ENCODE measurements around the gene PAPSS1. TPM values are rescaled to one million over a fixed set of nuclear protein-coding genes. Genes with fewer than 3 reads are reported as not detected.

PAPSS1 gene
- total and polyA plus RNA-seq, 2 experiments from 2014 or later, result 72.0 to 85.8 TPM

GRCh38 chr4:107693132-107693531 is 26.9 kb downstream of the PAPSS1 start (continued):
- TF ChIP-seq ZNF462 (CRISPR knock-in tag; IDR thresholded peaks at IDR 0.05), result no peak

GRCh38 chr4:107692202-107692601 is 27.8 kb downstream of the PAPSS1 start:
- H3K4me3 ChIP-seq, result no peak overlapping the region
- no peaks in the 10 kb centered on the region for H3F3A ChIP-seq (replicated peaks; ENCODE audit: low read depth)
- Mint-ChIP-seq H3K36me3 (ENCODE audit: low read depth) (peaks cover 19% of the 10 kb centered on the region), H3K27me3 (ENCODE audit: insufficient read depth, low read depth, poor library complexity) (no peaks in the 10 kb centered on the region), H3K4me1 (no peaks in the 10 kb centered on the region), H3K4me3 (no peak overlapping the region), H3K27ac (no peak overlapping the region), H3K9me3 (peaks cover 2% of the 10 kb centered on the region; the same call in 2 of the 3 replicates)
- no peak overlapping the region for H3K27ac ChIP-seq (ENCODE audit: low read depth)
- no peak overlapping the region for H2AFZ ChIP-seq
- H3K4me2 ChIP-seq, result no peak overlapping the region
- H3K4me1 ChIP-seq (ENCODE audit: insufficient read depth), result peaks cover 11% of the 10 kb centered on the region; the same call in 1 of the 2 replicates
- H4K20me1 ChIP-seq (replicated peaks; ENCODE audit: insufficient read depth), result peaks cover 3% of the 10 kb centered on the region; the same call in 1 of the 2 replicates
- H3K27me3 ChIP-seq (ENCODE audit: insufficient read depth), result no peaks in the 10 kb centered on the region
- H3K36me3 ChIP-seq (ENCODE audit: insufficient read depth), result peaks cover 8% of the 10 kb centered on the region; the same call in 1 of the 2 replicates
- H3K9me2 ChIP-seq (ENCODE audit: insufficient read depth), result no peaks in the 10 kb centered on the region
- peaks cover 60% of the 10 kb centered on the region for H3K79me2 ChIP-seq (replicated peaks; ENCODE audit: insufficient read depth)
- no peak for TF ChIP-seq CREB1 (CRISPR knock-in tag; IDR thresholded peaks at IDR 0.05; ENCODE audit: low read depth)
- no peak for DNase-seq (ENCODE audit: low spot score)
- ATAC-seq, result no peak

DNA sequence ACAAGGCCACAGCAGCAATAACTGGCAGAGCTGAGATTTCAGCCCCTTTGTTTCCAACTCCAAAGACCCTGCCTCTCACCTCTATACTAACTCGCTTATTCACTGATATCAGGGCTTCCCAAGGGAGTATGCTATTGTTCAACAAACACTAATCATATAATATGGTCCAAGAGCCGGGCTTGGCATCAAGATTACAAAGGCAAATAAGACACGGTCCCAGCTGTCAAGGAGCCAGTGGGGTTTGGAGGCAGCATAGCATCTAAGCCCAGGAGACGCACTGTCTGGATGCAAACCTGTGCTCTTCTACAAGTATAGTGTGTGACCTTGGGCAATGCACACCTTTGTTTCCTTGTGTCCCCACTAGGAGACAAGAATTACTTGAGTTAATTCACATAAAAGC is 28.7 kb downstream of the PAPSS1 start:
- Histone ChIP-seq H3K27me3 (ENCODE audit: insufficient read depth) (no peaks in the 10 kb centered on the region), H3F3A (replicated peaks; ENCODE audit: low read depth) (no peaks in the 10 kb centered on the region), H3K4me2 (no peak overlapping the region), H3K4me1 (ENCODE audit: insufficient read depth) (peaks cover 14% of the 10 kb centered on the region; the same call in 1 of the 2 replicates), H3K27ac (ENCODE audit: low read depth) (no peak overlapping the region), H2AFZ (no peak overlapping the region), H3K36me3 (ENCODE audit: insufficient read depth) (peaks cover 8% of the 10 kb centered on the region; the same call in 1 of the 2 replicates), H3K79me2 (replicated peaks; ENCODE audit: insufficient read depth) (peaks cover 52% of the 10 kb centered on the region), H3K9me2 (ENCODE audit: insufficient read depth) (no peaks in the 10 kb centered on the region), H3K4me3 (no peak overlapping the region), H4K20me1 (replicated peaks; ENCODE audit: insufficient read depth) (peaks cover 3% of the 10 kb centered on the region; the same call in 1 of the 2 replicates)
- H3K4me3 Mint-ChIP-seq, result no peak overlapping the region
- no peak for TF ChIP-seq POLR2AphosphoS5 (IDR thresholded peaks at IDR 0.05; ENCODE audit: low read depth)
- no peak for TF ChIP-seq EZH2phosphoT487 (IDR thresholded peaks at IDR 0.05; ENCODE audit: unreplicated experiment)
- no peak for TF ChIP-seq ZNF114 (CRISPR knock-in tag; IDR thresholded peaks at IDR 0.05)
- TF ChIP-seq ZNF331 (CRISPR knock-in tag; IDR thresholded peaks at IDR 0.05; ENCODE audit: low read depth), result no peak
- no peak for TF ChIP-seq REST (IDR thresholded peaks at IDR 0.05; ENCODE audit: unreplicated experiment)
- TF ChIP-seq STAT1 (IDR thresholded peaks at IDR 0.05; ENCODE audit: unreplicated experiment), result no peak
- no peak for TF ChIP-seq JUNB (IDR thresholded peaks at IDR 0.05; ENCODE audit: unreplicated experiment)
- TF ChIP-seq EZH2 (IDR thresholded peaks at IDR 0.05; ENCODE audit: low read depth, unreplicated experiment), result no peak
- TF ChIP-seq NANOG (IDR thresholded peaks at IDR 0.05; ENCODE audit: borderline replicate concordance), result no peak
- TF ChIP-seq CREB1 (CRISPR knock-in tag; IDR thresholded peaks at IDR 0.05; ENCODE audit: low read depth), result no peak
- no peak for ATAC-seq
- H3K27ac Mint-ChIP-seq, result no peak overlapping the region
- no peaks in the 10 kb centered on the region for H3K27me3 Mint-ChIP-seq (ENCODE audit: insufficient read depth, low read depth, poor library complexity)
- no peaks in the 10 kb centered on the region for H3K4me1 Mint-ChIP-seq
- DNase-seq (ENCODE audit: low spot score), result no peak
- H3K9me3 Mint-ChIP-seq, result peaks cover 2% of the 10 kb centered on the region; the same call in 2 of the 3 replicates
- H3K36me3 Mint-ChIP-seq (ENCODE audit: low read depth), result peaks cover 17% of the 10 kb centered on the region
